TTC549 (cell line): ENCODE measurements around the gene XRCC5.

ENCODE experiments used
- FAIRE-seq: peaks from 2 replicates; lab custom pipeline; 2012; peaks lifted over from hg19 to GRCh38; lab: Jason Lieb, UNC

The XRCC5 gene

GRCh38 chr2:216233281-216233995 lies 124.3 kb downstream of the XRCC5 start:
- FAIRE-seq = no peak

- no peak for FAIRE-seq
These were observed 125.0 kb downstream of the XRCC5 start for GRCh38 chr2:216234106-216234505.

GRCh38 chr2:216235462-216235861 lies 126.3 kb downstream of the XRCC5 start:
- no peak for FAIRE-seq

DNA sequence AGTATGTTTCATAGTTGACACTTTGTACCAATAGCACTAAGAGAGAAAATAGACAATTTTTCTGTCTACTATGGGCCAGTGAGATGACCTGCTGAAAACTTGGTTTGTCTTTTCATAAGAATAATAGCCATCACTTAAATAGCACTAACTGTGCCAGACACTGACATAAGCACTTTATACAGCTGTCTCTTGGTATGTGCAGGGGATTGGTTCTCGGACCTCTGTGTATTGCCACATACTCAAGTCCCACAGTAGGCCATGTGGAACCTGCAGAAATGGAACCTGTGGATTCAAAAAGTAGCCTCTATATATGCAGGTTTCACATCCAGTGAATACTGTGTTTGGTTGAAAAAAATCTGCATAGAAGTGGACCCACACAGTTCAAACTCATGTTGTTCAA lies 126.7 kb downstream of the XRCC5 start:
- FAIRE-seq = no peak

- no peak for FAIRE-seq
These were observed 127.3 kb downstream of the XRCC5 start for GRCh38 chr2:216236486-216236885.

DNA sequence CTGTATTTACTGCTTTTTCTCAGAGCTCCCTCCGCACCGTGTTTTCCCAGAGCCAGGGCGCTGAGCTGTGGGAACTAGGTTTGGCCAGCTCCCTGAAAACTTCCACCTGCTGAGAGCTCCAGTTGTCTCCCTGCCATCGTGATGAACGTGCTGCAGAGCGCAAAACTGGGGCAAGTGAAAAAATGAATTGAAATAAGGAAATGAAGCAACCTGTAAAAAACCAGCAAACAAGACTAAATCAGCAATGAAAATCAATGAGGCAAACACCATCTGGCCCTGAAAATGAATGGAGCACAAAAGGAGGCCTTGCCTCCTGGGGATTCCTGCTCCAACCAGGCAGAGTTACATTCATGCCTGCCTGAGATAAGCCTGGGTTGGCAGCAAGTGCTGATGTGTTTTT lies 133.2 kb downstream of the XRCC5 start:
- no peak for FAIRE-seq

- FAIRE-seq = no peak
These were observed 133.9 kb downstream of the XRCC5 start for GRCh38 chr2:216243026-216243425.

- no peak for FAIRE-seq
These were observed 136.3 kb downstream of the XRCC5 start for GRCh38 chr2:216245391-216245975.

DNA sequence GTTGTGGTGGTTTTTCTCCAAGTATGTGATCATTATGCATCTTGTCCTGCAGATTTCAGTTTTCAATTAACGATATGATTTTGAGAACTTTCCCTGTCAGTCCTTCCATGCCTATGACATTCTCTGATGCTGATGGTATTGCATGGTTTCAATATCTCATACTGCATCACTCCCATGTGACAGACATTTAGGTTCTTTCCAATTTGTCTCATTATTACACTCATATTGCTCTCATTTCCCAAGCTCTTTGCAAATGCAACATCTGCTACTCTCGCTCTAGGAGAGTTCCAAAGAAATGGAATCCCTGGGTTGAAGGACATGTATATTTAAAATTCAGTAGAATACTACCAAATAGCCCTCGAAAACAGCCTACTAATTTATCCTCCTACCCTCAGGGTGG lies 137.6 kb downstream of the XRCC5 start:
- no peak for FAIRE-seq
